22Rv1 (cell line): ENCODE measurements around the gene PLEKHS1.
A peak's percentile ranks its signal among the peaks of the same experiment; 100 is the strongest.

ENCODE experiments used
- H3K27ac ChIP-seq: fragments of 450-650 bp; 2 replicates; pipeline ENCODE4 v1.5.1; 2017
- CTCF ChIP-seq: fragments of 450-650 bp; IDR thresholded peaks from 2 replicates; pipeline ENCODE4 v1.5.1; 2017; ENCODE audit warnings: mild to moderate bottlenecking
- ZFX ChIP-seq: fragments of 450-650 bp; IDR thresholded peaks from 2 replicates; pipeline ENCODE4 v1.6.1; 2017; ENCODE audit warnings: antibody characterized with exemption, borderline replicate concordance

PLEKHS1 gene

GRCh38 chr10:113754125-113754524 is 2.6 kb downstream of the PLEKHS1 start:
- TF ChIP-seq CTCF (no peak), ZFX (no peak)
- H3K27ac ChIP-seq = no peak overlapping the region

DNA sequence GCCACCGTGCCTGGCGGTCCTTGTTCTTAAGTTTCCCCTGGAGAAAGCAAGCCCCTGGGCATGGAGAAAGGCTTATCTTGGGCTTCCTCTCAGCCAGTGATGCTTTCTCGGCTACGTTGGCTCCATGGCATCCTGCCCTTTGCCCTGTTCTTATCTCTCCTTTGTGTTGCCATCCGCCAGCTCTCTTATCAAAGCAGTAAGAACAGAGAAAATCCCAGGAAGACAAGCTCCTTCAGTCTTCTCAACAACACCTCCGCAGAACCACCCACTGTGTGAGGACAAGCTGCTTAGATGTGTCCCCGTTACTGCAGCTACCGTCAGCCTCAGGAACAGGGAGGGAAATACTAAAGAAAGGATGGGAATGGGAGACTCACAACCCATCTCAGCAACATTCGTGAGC is 3.3 kb downstream of the PLEKHS1 start:
- H3K27ac ChIP-seq = no peak overlapping the region
- no peak for TF ChIP-seq ZFX
- no peak for TF ChIP-seq CTCF

DNA sequence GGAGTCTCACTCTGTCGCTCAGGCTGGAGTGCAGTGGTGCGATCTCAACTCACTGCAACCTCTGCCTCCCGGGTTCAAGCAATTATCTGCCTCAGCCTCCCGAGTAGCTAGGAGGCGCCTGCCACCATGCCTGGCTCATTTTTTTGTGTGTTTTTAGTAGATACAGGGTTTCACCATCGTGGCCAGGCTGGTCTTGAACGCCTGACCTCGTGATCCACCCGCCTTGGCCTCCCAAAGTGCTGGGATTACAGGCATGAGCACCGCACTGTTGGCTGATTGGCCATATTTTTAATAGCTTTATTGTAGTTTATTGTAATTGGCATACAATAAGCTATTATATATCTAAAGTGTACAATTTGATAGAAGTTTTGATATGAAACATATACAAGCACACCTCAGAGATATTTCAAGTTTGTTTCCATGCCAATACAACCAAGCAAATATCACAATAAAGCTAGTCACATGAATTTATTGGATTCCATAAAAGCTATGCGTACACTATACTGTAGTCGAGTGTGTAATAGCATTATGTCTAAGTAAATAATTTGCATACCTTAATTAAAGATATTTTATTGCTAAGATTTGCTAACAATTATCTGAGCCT is 5.6 kb downstream of the PLEKHS1 start:
- TF ChIP-seq ZFX = no peak
- no peak for TF ChIP-seq CTCF
- H3K27ac ChIP-seq = no peak overlapping the region; the same call in 1 of the 2 replicates

DNA sequence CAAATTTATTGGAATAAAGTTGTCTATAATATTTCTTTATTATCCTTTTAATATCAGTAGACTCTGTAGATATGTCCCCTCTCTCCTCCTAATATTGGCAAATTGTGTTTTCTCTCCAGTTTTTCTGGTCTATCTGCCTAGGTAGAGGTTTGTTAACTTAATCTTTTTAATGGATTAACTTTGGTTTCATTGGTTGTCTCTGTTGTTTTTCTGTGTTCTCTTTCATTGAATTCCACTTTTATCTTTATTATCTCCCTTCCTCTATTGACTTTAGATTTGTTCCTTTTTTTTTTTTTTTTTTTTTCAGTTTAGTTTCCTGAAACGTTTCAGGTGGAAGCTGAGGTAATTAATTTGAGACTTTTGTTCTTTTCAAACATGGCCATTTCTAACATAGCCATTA is 10.6 kb downstream of the PLEKHS1 start:
- peak overlapping the region; percentile 11; the same call in 1 of the 2 replicates for H3K27ac ChIP-seq
- TF ChIP-seq CTCF (no peak), ZFX (no peak)

GRCh38 chr10:113764582-113764981 is 13.1 kb downstream of the PLEKHS1 start:
- no peak overlapping the region for H3K27ac ChIP-seq
- TF ChIP-seq CTCF = no peak

DNA sequence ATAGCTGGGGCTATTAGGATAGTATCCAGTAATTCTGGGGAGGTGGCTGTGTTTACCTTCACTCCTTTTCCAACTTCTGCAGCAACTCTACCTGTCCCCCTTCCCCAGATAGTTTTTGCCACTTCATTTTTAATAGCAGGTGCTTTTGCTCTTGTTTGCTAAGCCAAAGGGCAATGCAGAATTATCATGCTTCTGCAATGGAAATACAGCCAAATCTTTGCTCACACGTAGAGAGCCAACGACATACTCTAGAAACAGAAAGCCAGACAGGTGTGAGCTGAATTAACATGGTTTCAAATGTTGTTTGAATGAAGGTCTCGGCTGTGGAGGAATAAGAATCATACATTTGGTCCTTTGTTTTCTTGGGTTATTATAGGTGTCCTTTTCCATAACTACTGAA is 14.4 kb downstream of the PLEKHS1 start:
- H3K27ac ChIP-seq = peak overlapping the region; percentile 31
- TF ChIP-seq CTCF = no peak
- TF ChIP-seq ZFX = no peak

- H3K27ac ChIP-seq = no peak overlapping the region
- TF ChIP-seq CTCF (no peak), ZFX (no peak)
Observed at GRCh38 chr10:113767222-113767621, 15.7 kb downstream of the PLEKHS1 start.
